Activated CD8-positive, alpha-beta T cell treated with anti-CD3 and anti-CD28 coated beads, Interleukin-2, amount 10 ng/mL, durations not matched to agents 7 days and 5 days (primary cell): ENCODE results near the gene LHX6. TPM values are rescaled to one million over a fixed set of nuclear protein-coding genes. Genes with fewer than 3 reads are reported as not detected.
A peak's percentile ranks its signal among the peaks of the same experiment; 100 is the strongest.

Experiments
- ATAC-seq: fragments of 150-1000 bp; cut with Tn5 transposase; one replicate; pipeline ENCODE4 v1.10.0; 2021; ENCODE audit warnings: moderate library complexity
- CTCF ChIA-PET: fragments of 350-600 bp; sonication (Branson Sonifier 250); formaldehyde crosslinking; loops from one replicate; lab custom pipeline; 2021; ENCODE audit warnings: antibody characterized with exemption; lab: Charles Lee
- POLR2A ChIA-PET: fragments of 350-600 bp; sonication (Branson Sonifier 250); formaldehyde crosslinking; loops from one replicate; lab custom pipeline; 2021; ENCODE audit warnings: antibody characterized with exemption; lab: Charles Lee
- DNase-seq: peaks from one replicate; pipeline ENCODE4 v3.0.0-alpha.2; 2020
- H3K27ac Mint-ChIP-seq: one replicate; pipeline ENCODE4 v1.8.0; 2021; ENCODE audit warnings: mild to moderate bottlenecking, mixed read lengths
- H3K27me3 Mint-ChIP-seq: one replicate; pipeline ENCODE4 v1.8.0; 2021; ENCODE audit warnings: low read depth, mixed read lengths
- H3K36me3 Mint-ChIP-seq: one replicate; pipeline ENCODE4 v1.8.0; 2021; ENCODE audit warnings: low read depth, mixed read lengths
- H3K4me1 Mint-ChIP-seq: one replicate; pipeline ENCODE4 v1.8.0; 2021; ENCODE audit warnings: low read depth, mixed read lengths
- H3K4me3 Mint-ChIP-seq: one replicate; pipeline ENCODE4 v1.8.0; 2021; ENCODE audit warnings: mild to moderate bottlenecking, mixed read lengths
- H3K9me3 Mint-ChIP-seq: one replicate; pipeline ENCODE4 v1.8.0; 2022; ENCODE audit warnings: mixed read lengths; ENCODE audit not compliant: insufficient read depth
- total RNA-seq, 2 experiments: library from RNA; stranded (reverse); gene quantifications; one replicate each; pipeline ENCODE4 v1.2.3, GENCODE V29; 2021

LHX6 gene
- total RNA-seq, 2 experiments from 2014 or later = not detected

- Mint-ChIP-seq H3K27me3 (peaks cover 16% of the 10 kb centered on the region), H3K4me1 (no peaks in the 10 kb centered on the region), H3K27ac (no peak overlapping the region), H3K9me3 (no peaks in the 10 kb centered on the region), H3K4me3 (no peak overlapping the region), H3K36me3 (no peaks in the 10 kb centered on the region)
- ChIA-PET POLR2A (no interaction called here), CTCF (interaction anchor here (1.1 kb wide), 1 partner anchor 108 kb away, joined by 3 read pairs; no protein-coding TSS in a partner anchor)
- ATAC-seq = no peak
- no peak for DNase-seq
These were observed 4.1 kb upstream of the LHX6 start for GRCh38 chr9:122232796-122233306.

GRCh38 chr9:122229485-122229837 lies 704 bp upstream of the LHX6 start:
- Mint-ChIP-seq H3K27ac (no peak overlapping the region), H3K36me3 (no peaks in the 10 kb centered on the region), H3K27me3 (peaks cover 29% of the 10 kb centered on the region), H3K9me3 (no peaks in the 10 kb centered on the region), H3K4me1 (no peaks in the 10 kb centered on the region), H3K4me3 (no peak overlapping the region)
- ChIA-PET CTCF (no interaction called here), POLR2A (no interaction called here)
- ATAC-seq (no peak), DNase-seq (no peak)

GRCh38 chr9:122228191-122228567 lies 578 bp downstream of the LHX6 start:
- Mint-ChIP-seq H3K9me3 (no peaks in the 10 kb centered on the region), H3K4me3 (peak overlapping the region; percentile 13), H3K27ac (no peak overlapping the region), H3K27me3 (peaks cover 33% of the 10 kb centered on the region), H3K36me3 (no peaks in the 10 kb centered on the region), H3K4me1 (peaks cover under 1% of the 10 kb centered on the region)
- ChIA-PET POLR2A (interaction anchor here (1.0 kb wide), 1 partner anchor 37 kb away, joined by 3 read pairs; the partner anchor contains the start of genes MRRF and RBM18), CTCF (no interaction called here)
- ATAC-seq (no peak), DNase-seq (no peak)

- no peaks in the 10 kb centered on the region for H3K36me3 Mint-ChIP-seq
- H3K27me3 Mint-ChIP-seq = peaks cover 38% of the 10 kb centered on the region
- no peak overlapping the region for H3K27ac Mint-ChIP-seq
- no peak for DNase-seq
- H3K9me3 Mint-ChIP-seq = no peaks in the 10 kb centered on the region
- POLR2A ChIA-PET = interaction anchor here (1.0 kb wide), 1 partner anchor 37 kb away, joined by 3 read pairs; the partner anchor contains the start of genes MRRF and RBM18
- peak overlapping the region; percentile 4 for H3K4me3 Mint-ChIP-seq
- ATAC-seq = no peak
- peaks cover 5% of the 10 kb centered on the region for H3K4me1 Mint-ChIP-seq
- CTCF ChIA-PET = no interaction called here
These were observed 1.2 kb downstream of the LHX6 start for GRCh38 chr9:122227575-122227900.

GRCh38 chr9:122226758-122227574 lies 1.8 kb downstream of the LHX6 start:
- no peak for ATAC-seq
- H3K36me3 Mint-ChIP-seq = no peaks in the 10 kb centered on the region
- no peak overlapping the region for H3K4me3 Mint-ChIP-seq
- POLR2A ChIA-PET = no interaction called here
- H3K9me3 Mint-ChIP-seq = no peaks in the 10 kb centered on the region
- H3K27me3 Mint-ChIP-seq = peaks cover 43% of the 10 kb centered on the region
- no peak for DNase-seq
- CTCF ChIA-PET = no interaction called here
- no peak overlapping the region for H3K27ac Mint-ChIP-seq
- peaks cover 5% of the 10 kb centered on the region for H3K4me1 Mint-ChIP-seq

- H3K27me3 Mint-ChIP-seq = peaks cover 49% of the 10 kb centered on the region
- ChIA-PET CTCF (no interaction called here), POLR2A (no interaction called here)
- DNase-seq = no peak
- H3K4me1 Mint-ChIP-seq = peaks cover 5% of the 10 kb centered on the region
- H3K9me3 Mint-ChIP-seq = no peaks in the 10 kb centered on the region
- H3K36me3 Mint-ChIP-seq = no peaks in the 10 kb centered on the region
- no peak overlapping the region for H3K27ac Mint-ChIP-seq
- H3K4me3 Mint-ChIP-seq = no peak overlapping the region
- no peak for ATAC-seq
These were observed 2.5 kb downstream of the LHX6 start for GRCh38 chr9:122226142-122226757.

- Mint-ChIP-seq H3K27me3 (peaks cover 53% of the 10 kb centered on the region), H3K9me3 (no peaks in the 10 kb centered on the region), H3K27ac (no peak overlapping the region), H3K4me3 (no peak overlapping the region), H3K4me1 (peaks cover 5% of the 10 kb centered on the region), H3K36me3 (no peaks in the 10 kb centered on the region)
- ChIA-PET POLR2A (no interaction called here), CTCF (no interaction called here)
- ATAC-seq (no peak), DNase-seq (no peak)
These were observed 3.2 kb downstream of the LHX6 start for GRCh38 chr9:122225312-122226141.

GRCh38 chr9:122223435-122223834 lies 5.3 kb downstream of the LHX6 start:
- no peaks in the 10 kb centered on the region for H3K9me3 Mint-ChIP-seq
- H3K27ac Mint-ChIP-seq = no peak overlapping the region
- POLR2A ChIA-PET = no interaction called here
- ATAC-seq = no peak
- CTCF ChIA-PET = interaction anchor here (1.5 kb wide), 2 partner anchors 124 to 128 kb away, joined by 3 to 4 read pairs; no protein-coding TSS in a partner anchor
- no peaks in the 10 kb centered on the region for H3K36me3 Mint-ChIP-seq
- no peak overlapping the region for H3K4me3 Mint-ChIP-seq
- peaks cover 24% of the 10 kb centered on the region for H3K4me1 Mint-ChIP-seq
- peaks cover 74% of the 10 kb centered on the region for H3K27me3 Mint-ChIP-seq
- no peak for DNase-seq

GRCh38 chr9:122222791-122223190 lies 6.0 kb downstream of the LHX6 start:
- DNase-seq = no peak
- POLR2A ChIA-PET = no interaction called here
- Mint-ChIP-seq H3K4me1 (peaks cover 30% of the 10 kb centered on the region), H3K4me3 (no peak overlapping the region), H3K9me3 (no peaks in the 10 kb centered on the region), H3K36me3 (no peaks in the 10 kb centered on the region), H3K27me3 (peaks cover 75% of the 10 kb centered on the region), H3K27ac (no peak overlapping the region)
- CTCF ChIA-PET = interaction anchor here (1.5 kb wide), 2 partner anchors 124 to 127 kb away, joined by 3 to 4 read pairs; no protein-coding TSS in a partner anchor
- ATAC-seq = no peak

- CTCF ChIA-PET = interaction anchor here (0.9 to 1.0 kb wide), 2 partner anchors 10 to 122 kb away, joined by 3 to 4 read pairs; no protein-coding TSS in a partner anchor
These were observed 7.5 kb downstream of the LHX6 start for GRCh38 chr9:122221183-122221811.

GRCh38 chr9:122220673-122221182 lies 8.0 kb downstream of the LHX6 start:
- H3K4me3 Mint-ChIP-seq = no peak overlapping the region
- POLR2A ChIA-PET = no interaction called here

More at GRCh38 chr9:122221183-122221811, 7.5 kb downstream of the LHX6 start:
- H3K4me3 Mint-ChIP-seq = no peak overlapping the region
- DNase-seq (no peak), ATAC-seq (no peak)
- H3K36me3 Mint-ChIP-seq = no peaks in the 10 kb centered on the region
- no peaks in the 10 kb centered on the region for H3K9me3 Mint-ChIP-seq
- H3K4me1 Mint-ChIP-seq = peaks cover 30% of the 10 kb centered on the region
- H3K27me3 Mint-ChIP-seq = peaks cover 68% of the 10 kb centered on the region
- POLR2A ChIA-PET = no interaction called here
- no peak overlapping the region for H3K27ac Mint-ChIP-seq

More at GRCh38 chr9:122220673-122221182, 8.0 kb downstream of the LHX6 start:
- no peaks in the 10 kb centered on the region for H3K9me3 Mint-ChIP-seq
- CTCF ChIA-PET = interaction anchor here (0.9 to 1.0 kb wide), 2 partner anchors 9 to 122 kb away, joined by 3 to 4 read pairs; no protein-coding TSS in a partner anchor
- H3K36me3 Mint-ChIP-seq = no peaks in the 10 kb centered on the region
- no peak for ATAC-seq
- DNase-seq = no peak
- peaks cover 30% of the 10 kb centered on the region for H3K4me1 Mint-ChIP-seq
- H3K27ac Mint-ChIP-seq = no peak overlapping the region
- H3K27me3 Mint-ChIP-seq = peaks cover 72% of the 10 kb centered on the region
